ENCODE data around the gene CDK18.

GRCh38 chr1:205456868-205457745 lies 47.4 kb upstream of the CDK18 start:
- no peak for TF ChIP-seq CTCF (IDR thresholded peaks at IDR 0.05)
- no peak for TF ChIP-seq POLR2A (IDR thresholded peaks at IDR 0.05)
